ENCODE data around the gene ANAPC2.

Gene ANAPC2

GRCh38 chr9:137227054-137227852 is 38.9 kb upstream of the ANAPC2 start, which contains the start of gene RNF224:
Gene RNF224 (plus strand): TSS chr9:137227502. CDS start chr9:137228336, 834 bp downstream.
- no CpG with 5 or more reads among the region's 25 CpGs for WGBS (ENCODE audit: extremely low coverage, insufficient coverage, low lambda C conversion rate)
- H3K27me3 ChIP-seq (ENCODE audit: insufficient read depth, low read length, poor library complexity): peaks cover under 1% of the 10 kb centered on the region
- peak within 1 kb of the TSS; percentile 37 for H3K56ac ChIP-seq (ENCODE audit: low read length)
- no peak within 1 kb of the TSS for H2BK120ac ChIP-seq (ENCODE audit: low read depth, low read length)
- H3K27ac ChIP-seq (ENCODE audit: low read depth, low read length): no peak within 1 kb of the TSS
- H3K23ac ChIP-seq (ENCODE audit: low read length): no peak within 1 kb of the TSS
- H3K79me2 ChIP-seq (ENCODE audit: control insufficient read depth, insufficient read depth, low read length): no peaks in the 10 kb centered on the region
- H3K36me3 ChIP-seq (ENCODE audit: control insufficient read depth, insufficient read depth, low read length): no peaks in the 10 kb centered on the region
- no peak within 1 kb of the TSS for H2BK15ac ChIP-seq (replicated peaks; ENCODE audit: low read depth)
- H3K4me2 ChIP-seq (ENCODE audit: low read length): no peak within 1 kb of the TSS
- no peak within 1 kb of the TSS for H3K4ac ChIP-seq (ENCODE audit: low read depth, low read length)
- no peak within 1 kb of the TSS for H4K8ac ChIP-seq (ENCODE audit: low read depth, low read length)
- H3K18ac ChIP-seq (ENCODE audit: low read length): no peak within 1 kb of the TSS
- no peaks in the 10 kb centered on the region for H3K4me1 ChIP-seq (ENCODE audit: control insufficient read depth, low read depth, low read length)
- no peaks in the 10 kb centered on the region for H3K79me1 ChIP-seq (ENCODE audit: low read length)
- no peak within 1 kb of the TSS for H3K4me3 ChIP-seq (ENCODE audit: low read length)
- DNase-seq: peak; percentile 85
- no peak within 1 kb of the TSS for H2AK5ac ChIP-seq (ENCODE audit: low read length)
- H3K9ac ChIP-seq (ENCODE audit: low read length): no peak within 1 kb of the TSS
- H4K5ac ChIP-seq (ENCODE audit: low read length): no peak within 1 kb of the TSS
- no peak within 1 kb of the TSS for H2BK5ac ChIP-seq (ENCODE audit: low read length)

GRCh38 chr9:137226338-137227053 is 38.1 kb upstream of the ANAPC2 start:
- Histone ChIP-seq H2BK15ac (replicated peaks; ENCODE audit: low read depth) (no peak overlapping the region), H2BK120ac (ENCODE audit: low read depth, low read length) (no peak overlapping the region), H2AK5ac (ENCODE audit: low read length) (no peak overlapping the region), H3K9ac (ENCODE audit: low read length) (no peak overlapping the region), H3K27me3 (ENCODE audit: insufficient read depth, low read length, poor library complexity) (peaks cover 2% of the 10 kb centered on the region), H3K23ac (ENCODE audit: low read length) (no peak overlapping the region), H3K4me2 (ENCODE audit: low read length) (no peak overlapping the region), H3K56ac (ENCODE audit: low read length) (no peak overlapping the region), H3K18ac (ENCODE audit: low read length) (no peak overlapping the region), H3K36me3 (ENCODE audit: control insufficient read depth, insufficient read depth, low read length) (no peaks in the 10 kb centered on the region), H4K8ac (ENCODE audit: low read depth, low read length) (no peak overlapping the region), H4K5ac (ENCODE audit: low read length) (no peak overlapping the region), H3K4me3 (ENCODE audit: low read length) (no peak overlapping the region), H3K27ac (ENCODE audit: low read depth, low read length) (no peak overlapping the region), H2BK5ac (ENCODE audit: low read length) (no peak overlapping the region), H3K4me1 (ENCODE audit: control insufficient read depth, low read depth, low read length) (no peaks in the 10 kb centered on the region), H3K79me1 (ENCODE audit: low read length) (no peaks in the 10 kb centered on the region), H3K79me2 (ENCODE audit: control insufficient read depth, insufficient read depth, low read length) (no peaks in the 10 kb centered on the region), H3K4ac (ENCODE audit: low read depth, low read length) (no peak overlapping the region)
- no peak for DNase-seq
- WGBS (ENCODE audit: extremely low coverage, insufficient coverage, low lambda C conversion rate): no CpG with 5 or more reads among the region's 18 CpGs

DNA sequence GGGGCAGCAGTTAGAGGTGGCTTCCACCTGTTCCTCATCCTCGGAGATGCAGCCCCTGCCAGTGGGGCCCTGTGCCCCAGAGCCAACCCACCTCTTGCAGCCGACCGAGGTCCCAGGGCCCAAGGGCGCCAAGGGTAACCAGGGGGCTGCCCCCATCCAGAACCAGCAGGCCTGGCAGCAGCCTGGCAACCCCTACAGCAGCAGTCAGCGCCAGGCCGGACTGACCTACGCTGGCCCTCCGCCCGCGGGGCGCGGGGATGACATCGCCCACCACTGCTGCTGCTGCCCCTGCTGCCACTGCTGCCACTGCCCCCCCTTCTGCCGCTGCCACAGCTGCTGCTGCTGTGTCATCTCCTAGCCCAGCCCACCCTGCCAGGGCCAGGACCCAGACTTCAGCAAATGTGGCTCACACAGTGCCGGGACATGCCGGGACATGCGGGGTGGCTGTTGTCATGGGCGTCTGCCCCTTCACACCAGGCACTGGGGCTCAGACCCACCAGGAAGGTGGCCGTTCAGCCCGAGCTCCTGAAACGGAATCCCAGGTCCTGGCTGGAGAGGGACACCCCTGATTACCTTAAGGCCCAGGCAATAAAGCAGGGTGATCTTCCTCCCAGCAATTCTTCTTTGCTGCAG is 37.5 kb upstream of the ANAPC2 start:
- H2BK120ac ChIP-seq (ENCODE audit: low read depth, low read length): no peak overlapping the region

GRCh38 chr9:137224830-137225694 is 36.7 kb upstream of the ANAPC2 start, which contains the start of gene CYSRT1:
Gene CYSRT1 (plus strand): TSS chr9:137225174. CDS start chr9:137225622, 448 bp downstream.
- Histone ChIP-seq H2BK15ac (replicated peaks; ENCODE audit: low read depth) (no peak within 1 kb of the TSS), H3K4me2 (ENCODE audit: low read length) (no peak within 1 kb of the TSS), H2AK5ac (ENCODE audit: low read length) (no peak within 1 kb of the TSS), H3K18ac (ENCODE audit: low read length) (no peak within 1 kb of the TSS), H3K9ac (ENCODE audit: low read length) (peak within 1 kb of the TSS; percentile 91), H3K27me3 (ENCODE audit: insufficient read depth, low read length, poor library complexity) (peaks cover 2% of the 10 kb centered on the region), H3K23ac (ENCODE audit: low read length) (no peak within 1 kb of the TSS), H3K4me1 (ENCODE audit: control insufficient read depth, low read depth, low read length) (no peaks in the 10 kb centered on the region), H2BK120ac (ENCODE audit: low read depth, low read length) (no peak within 1 kb of the TSS), H3K4me3 (ENCODE audit: low read length) (no peak within 1 kb of the TSS), H3K79me1 (ENCODE audit: low read length) (no peaks in the 10 kb centered on the region), H3K56ac (ENCODE audit: low read length) (peak within 1 kb of the TSS; percentile 92), H4K8ac (ENCODE audit: low read depth, low read length) (peak within 1 kb of the TSS; percentile 43), H3K79me2 (ENCODE audit: control insufficient read depth, insufficient read depth, low read length) (no peaks in the 10 kb centered on the region), H3K4ac (ENCODE audit: low read depth, low read length) (peak within 1 kb of the TSS; percentile 76), H2BK5ac (ENCODE audit: low read length) (no peak within 1 kb of the TSS), H3K36me3 (ENCODE audit: control insufficient read depth, insufficient read depth, low read length) (no peaks in the 10 kb centered on the region), H3K27ac (ENCODE audit: low read depth, low read length) (no peak within 1 kb of the TSS), H4K5ac (ENCODE audit: low read length) (no peak within 1 kb of the TSS)
- no peak for DNase-seq
- no CpG with 5 or more reads among the region's 23 CpGs for WGBS (ENCODE audit: extremely low coverage, insufficient coverage, low lambda C conversion rate)

More for the DNA sequence above, 37.5 kb upstream of the ANAPC2 start:
- Histone ChIP-seq H2BK5ac (ENCODE audit: low read length) (no peak overlapping the region), H3K23ac (ENCODE audit: low read length) (no peak overlapping the region), H3K56ac (ENCODE audit: low read length) (no peak overlapping the region), H3K18ac (ENCODE audit: low read length) (no peak overlapping the region), H3K79me1 (ENCODE audit: low read length) (no peaks in the 10 kb centered on the region), H2AK5ac (ENCODE audit: low read length) (no peak overlapping the region), H3K27me3 (ENCODE audit: insufficient read depth, low read length, poor library complexity) (peaks cover 2% of the 10 kb centered on the region), H3K4me2 (ENCODE audit: low read length) (no peak overlapping the region), H3K79me2 (ENCODE audit: control insufficient read depth, insufficient read depth, low read length) (no peaks in the 10 kb centered on the region), H3K9ac (ENCODE audit: low read length) (no peak overlapping the region), H3K27ac (ENCODE audit: low read depth, low read length) (no peak overlapping the region), H2BK15ac (replicated peaks; ENCODE audit: low read depth) (no peak overlapping the region), H3K4me3 (ENCODE audit: low read length) (no peak overlapping the region), H3K4ac (ENCODE audit: low read depth, low read length) (no peak overlapping the region), H3K36me3 (ENCODE audit: control insufficient read depth, insufficient read depth, low read length) (no peaks in the 10 kb centered on the region), H3K4me1 (ENCODE audit: control insufficient read depth, low read depth, low read length) (no peaks in the 10 kb centered on the region), H4K8ac (ENCODE audit: low read depth, low read length) (no peak overlapping the region), H4K5ac (ENCODE audit: low read length) (no peak overlapping the region)
- DNase-seq: no peak
- no CpG with 5 or more reads among the region's 21 CpGs for WGBS (ENCODE audit: extremely low coverage, insufficient coverage, low lambda C conversion rate)
